Posterior cingulate gyrus (tissue), 11 donors: ENCODE results near the gene OSBPL1A.
A peak's percentile ranks its signal among the peaks of the same experiment; 100 is the strongest.
"Not testable (repeated sequence)": the region's sequence is repeated elsewhere in the genome, so short reads cannot be mapped to it uniquely, and the experiment has no call there.

Source experiments
- DNase-seq, 10 donors: peaks; one replicate each; pipeline versions ENCODE4 v3.0.0 to v3.0.0-alpha.2; 2020 to 2021; ENCODE audit warnings: mixed read lengths in 3 of 10
- intact Hi-C: fragments of 100-400 bp; cut with DNase I; formaldehyde crosslinking; loops from one replicate; pipeline ENCODE4 v1.15.1; 2023

Gene OSBPL1A

DNA sequence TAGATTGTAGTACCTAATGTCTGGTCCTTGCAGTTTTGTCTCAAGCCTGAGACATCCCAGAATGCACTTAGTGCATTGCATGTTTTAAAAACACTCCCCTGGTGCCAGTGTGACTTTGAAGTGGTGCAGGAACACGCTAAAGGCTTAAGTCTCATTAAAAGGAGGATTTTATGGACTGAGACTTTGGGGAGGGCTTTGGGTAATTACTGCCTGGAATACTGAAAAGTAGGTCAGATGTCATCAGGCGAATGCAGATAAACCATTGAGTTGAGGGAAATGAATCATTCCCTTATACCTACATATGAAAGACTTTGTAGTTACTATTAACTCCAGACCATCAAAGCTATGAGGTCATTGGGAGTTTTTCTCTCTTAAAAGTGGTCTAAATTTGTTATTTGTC lies 3.0 kb upstream of the OSBPL1A start:
- intact Hi-C loops, result no loop called here
- DNase-seq, result no peak

DNA sequence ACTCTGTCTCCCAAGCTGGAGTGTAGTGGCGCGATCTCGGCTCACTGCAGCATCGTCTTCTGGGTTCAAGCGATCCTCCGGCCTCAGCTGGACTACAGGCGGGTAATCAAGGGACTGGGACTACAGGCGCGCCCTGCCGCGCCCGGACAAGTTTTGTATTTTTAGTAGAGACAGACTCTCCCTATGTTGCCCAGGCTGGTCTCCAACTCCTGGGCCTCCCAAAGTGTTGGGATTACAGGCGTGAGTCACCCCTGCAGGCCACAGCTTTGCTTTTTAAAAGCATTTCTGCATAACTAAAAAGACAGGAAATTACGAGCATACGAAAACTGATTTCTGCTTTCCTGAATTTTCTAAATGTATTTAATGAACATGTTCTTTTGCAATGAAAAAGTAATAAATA lies 916 bp upstream of the OSBPL1A start:
- peak in 1 of 10 donors; percentile 73 for DNase-seq
- intact Hi-C loops, result no loop called here

DNA sequence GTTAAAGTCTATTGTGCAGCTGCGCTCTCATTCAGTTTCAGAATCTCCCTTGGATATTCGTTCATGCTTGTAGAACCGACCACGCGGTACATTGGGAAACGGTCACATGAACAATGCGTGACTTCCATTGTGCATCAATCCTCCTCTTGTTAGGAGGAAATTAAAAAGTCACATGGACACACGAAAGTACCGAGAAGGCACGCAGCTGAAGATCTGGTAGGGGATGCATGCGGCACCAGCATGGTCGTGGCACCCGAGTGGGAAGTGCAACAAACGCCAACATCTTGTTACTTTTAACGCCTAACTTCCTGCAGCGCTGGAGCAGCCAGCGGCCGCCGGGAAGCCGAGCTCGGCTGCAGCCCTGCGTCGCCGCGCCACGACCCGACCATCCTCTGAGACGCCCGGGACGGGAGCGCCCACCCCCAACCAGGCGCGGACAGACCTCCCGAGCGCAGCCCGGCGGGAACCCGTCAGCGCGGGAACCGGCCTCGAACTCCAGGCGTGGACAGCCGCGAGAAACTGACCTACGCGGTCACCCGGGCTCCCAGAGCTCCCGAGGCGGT lies 412 bp downstream of the OSBPL1A start:
- intact Hi-C loops, result no loop called here
- peak; percentile 43 to 94 (median 75) for DNase-seq

DNA sequence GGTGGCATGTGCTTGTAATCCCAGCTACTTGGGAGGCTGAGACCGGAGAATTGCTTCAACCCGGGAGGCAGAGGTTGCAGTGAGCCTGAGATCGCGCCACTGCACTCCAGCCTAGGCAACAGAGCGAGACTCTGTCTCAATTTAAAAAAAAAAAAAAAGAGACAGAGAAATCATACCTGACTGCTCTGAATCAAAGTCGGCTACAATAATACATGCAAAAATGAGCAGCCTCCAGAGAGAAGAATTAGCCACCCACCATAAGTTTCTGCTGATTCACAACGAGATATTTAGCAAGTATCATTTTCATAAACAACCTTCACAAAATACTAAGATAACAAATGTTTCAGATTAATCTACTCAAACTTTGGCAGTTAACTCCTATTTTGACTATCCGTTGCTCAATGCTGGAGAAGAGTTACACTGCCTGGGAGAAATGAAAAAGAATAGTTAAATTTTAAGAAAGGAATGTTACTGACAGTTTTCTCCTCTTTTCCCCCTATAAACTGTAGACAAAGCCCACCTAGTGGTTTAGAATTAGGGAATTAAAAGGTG lies 1.5 kb downstream of the OSBPL1A start:
- DNase-seq, result no peak
- intact Hi-C loops, result no loop called here

DNA sequence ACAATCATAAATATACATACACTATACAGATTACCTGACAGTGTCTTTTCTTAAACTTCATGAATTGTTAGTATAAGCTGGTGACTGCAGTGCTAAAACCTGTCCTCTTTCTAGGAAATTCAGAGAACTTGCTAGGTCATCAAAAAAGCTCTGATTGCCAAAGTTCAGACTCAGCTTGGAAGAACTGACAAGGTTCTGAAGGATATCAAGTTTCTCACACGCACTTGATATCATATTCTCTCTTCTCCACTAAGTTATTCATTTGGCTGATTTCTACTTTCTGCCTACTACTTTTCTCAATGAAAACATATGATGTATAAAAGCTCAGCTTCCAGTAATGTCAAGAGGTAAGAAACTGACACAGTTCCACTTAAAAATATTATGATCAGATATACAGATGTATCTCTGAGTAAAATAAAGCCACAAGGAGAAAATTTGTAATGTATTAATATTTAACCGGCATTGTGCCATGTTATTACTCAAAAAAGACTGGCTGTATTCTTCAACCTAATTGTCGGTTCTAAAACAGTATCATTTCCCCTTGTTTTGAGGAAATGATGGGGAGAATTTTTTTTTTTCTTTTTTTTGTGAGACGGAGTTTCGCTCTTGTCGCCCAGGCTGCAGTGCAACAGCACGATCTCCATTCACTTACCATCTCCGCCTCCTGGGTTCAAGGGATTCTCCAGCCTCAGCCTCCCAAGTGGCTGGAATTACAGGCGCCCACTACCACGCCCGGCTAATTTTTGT lies 2.4 kb downstream of the OSBPL1A start:
- no peak for DNase-seq
- intact Hi-C loops, result no loop called here

DNA sequence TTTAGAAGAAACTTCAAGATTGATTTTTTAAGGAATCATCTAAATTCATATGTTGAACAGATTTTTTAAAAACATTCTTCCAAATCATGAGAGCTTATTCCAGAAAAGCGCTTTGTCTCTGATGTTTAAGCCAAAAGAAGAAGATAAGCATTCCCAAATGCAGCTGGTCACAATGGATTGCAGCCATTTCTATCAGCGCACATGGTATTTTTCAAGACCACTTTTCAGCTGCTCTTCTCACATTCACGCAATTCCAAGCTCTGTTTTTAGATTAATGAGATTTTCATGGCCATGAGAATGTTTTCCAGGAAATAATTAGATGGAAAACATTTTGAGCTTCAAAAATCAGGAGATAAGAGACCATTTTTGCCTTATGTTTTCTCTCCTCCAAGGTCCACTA lies 8.7 kb downstream of the OSBPL1A start:
- DNase-seq, result no peak
- intact Hi-C loops, result no loop called here

DNA sequence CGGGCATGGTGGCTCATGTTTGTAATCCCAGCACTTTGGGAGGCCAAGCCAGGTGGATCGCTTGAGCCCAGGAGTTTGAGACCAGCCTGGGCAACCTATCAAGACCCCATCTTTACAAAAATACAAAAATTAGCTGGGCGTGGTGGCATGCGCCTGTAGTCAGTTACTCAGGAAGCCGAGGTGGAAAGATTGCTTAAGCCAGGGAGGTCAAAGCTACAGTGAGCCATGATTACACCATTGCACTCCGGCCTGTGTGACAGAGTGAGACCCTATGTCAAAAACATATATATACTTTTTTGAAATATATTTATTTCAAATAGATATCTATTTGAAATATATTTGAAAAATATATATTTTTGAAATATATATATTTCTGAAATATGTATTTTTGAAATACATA lies 10.9 kb downstream of the OSBPL1A start:
- DNase-seq, result no peak
- intact Hi-C loops, result no loop called here

DNA sequence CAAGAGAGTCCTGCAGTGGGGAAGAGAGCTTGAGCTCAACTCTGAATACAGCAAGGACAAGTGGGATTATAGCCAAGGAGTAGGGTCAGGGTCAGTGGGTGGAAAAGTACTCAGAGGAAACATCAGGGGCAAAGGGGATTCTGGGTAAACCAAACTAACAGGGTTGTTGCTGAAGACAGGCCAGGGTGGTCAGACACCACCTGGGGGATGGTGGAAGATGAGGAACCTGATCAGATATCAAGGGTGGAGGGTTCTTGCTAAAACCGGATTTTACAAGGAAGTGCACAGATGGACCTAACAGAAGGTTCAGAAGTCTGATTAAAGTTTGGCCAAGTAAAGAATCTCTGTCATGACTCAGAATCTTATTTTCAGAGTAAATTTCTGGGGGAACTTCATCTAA lies 16.5 kb downstream of the OSBPL1A start:
- intact Hi-C loops, result no loop called here
- DNase-seq, result no peak

DNA sequence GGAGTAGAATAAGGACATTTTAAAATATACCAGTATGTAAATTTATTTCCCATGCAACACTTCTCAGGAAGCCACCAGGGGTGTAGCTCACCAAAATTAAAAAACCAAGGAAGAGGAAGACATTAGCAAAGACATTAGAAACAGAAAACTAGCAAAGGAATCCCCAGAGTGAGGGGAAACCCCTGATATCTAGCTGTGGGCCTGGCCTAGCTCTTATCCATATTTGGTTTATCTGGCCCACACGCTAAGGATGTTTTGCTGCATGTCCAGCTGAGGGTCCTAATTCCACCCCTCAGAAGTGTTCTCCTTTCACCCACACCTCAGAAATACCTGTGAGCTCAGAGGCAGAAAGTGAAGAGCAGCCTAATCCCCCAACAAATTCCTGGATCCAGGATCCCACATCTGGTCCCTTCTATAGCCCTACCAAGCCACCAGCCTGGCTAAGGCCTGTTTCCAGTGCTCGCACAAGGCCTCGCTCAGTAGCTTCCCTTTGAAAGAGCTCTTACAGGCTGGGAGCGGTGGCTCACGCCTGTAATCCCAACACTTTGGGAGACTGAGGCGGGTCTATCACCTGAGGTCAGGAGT lies 17.4 kb downstream of the OSBPL1A start:
- intact Hi-C loops, result no loop called here
- DNase-seq, result no peak

DNA sequence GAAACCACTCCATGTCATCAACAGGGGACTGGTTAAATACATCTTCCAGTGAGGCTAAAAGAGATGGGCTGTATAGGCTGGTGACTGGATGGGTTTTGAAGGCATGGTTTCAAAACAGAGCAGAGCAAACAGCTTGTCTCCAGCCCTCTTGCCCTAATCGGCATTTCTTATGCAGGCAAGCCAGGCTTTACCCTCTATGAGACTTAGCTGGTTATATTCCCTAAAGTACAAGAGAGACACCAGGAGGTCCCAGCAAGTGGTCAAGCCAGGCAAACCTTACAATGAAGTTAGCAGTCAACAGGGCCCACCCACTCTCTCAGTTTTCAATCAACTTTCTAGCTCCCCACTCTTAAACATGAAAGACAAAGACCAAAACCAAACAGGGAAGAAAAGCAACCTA lies 19.0 kb downstream of the OSBPL1A start:
- DNase-seq, result no peak
- intact Hi-C loops, result no loop called here

DNA sequence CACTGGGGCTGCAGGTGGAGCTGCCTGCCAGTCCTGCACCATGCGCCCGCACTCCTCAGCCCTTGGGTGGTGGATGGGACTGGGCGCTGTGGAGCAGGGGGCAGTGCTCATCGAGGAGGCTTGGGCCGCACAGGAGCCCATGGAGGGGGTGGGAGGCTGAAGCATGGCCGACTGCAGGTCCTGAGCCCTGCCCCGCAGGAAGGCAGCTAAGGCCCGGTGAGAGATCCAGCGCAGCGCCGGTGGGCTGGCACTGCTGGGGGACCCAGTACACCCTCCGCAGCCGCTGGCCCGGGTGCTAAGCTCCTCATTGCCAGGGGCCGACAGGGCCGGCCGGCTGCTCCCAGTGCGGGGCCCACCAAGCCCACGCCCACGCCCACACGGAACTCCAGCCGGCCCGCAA lies 21.1 kb downstream of the OSBPL1A start:
- intact Hi-C loops, DNase-seq: not testable (repeated sequence)

DNA sequence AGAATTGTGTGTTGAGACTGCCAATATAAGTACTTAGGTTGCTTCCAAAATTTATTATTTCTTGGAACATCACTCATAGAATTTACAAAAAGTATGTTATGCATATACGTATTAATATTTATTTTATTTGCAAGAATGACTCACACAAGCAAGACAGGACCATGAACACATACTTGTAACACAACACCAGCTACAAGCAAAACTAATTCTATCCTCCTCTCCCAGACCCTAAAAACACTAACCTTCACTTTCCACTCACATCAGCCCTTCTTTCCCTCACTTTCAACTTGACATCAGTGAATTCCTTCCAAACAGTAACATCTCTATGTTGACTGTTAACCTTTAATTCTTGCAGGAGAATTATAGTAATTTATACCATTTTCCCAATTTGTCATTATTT lies 24.3 kb downstream of the OSBPL1A start:
- DNase-seq, result no peak
- intact Hi-C loops, result no loop called here

DNA sequence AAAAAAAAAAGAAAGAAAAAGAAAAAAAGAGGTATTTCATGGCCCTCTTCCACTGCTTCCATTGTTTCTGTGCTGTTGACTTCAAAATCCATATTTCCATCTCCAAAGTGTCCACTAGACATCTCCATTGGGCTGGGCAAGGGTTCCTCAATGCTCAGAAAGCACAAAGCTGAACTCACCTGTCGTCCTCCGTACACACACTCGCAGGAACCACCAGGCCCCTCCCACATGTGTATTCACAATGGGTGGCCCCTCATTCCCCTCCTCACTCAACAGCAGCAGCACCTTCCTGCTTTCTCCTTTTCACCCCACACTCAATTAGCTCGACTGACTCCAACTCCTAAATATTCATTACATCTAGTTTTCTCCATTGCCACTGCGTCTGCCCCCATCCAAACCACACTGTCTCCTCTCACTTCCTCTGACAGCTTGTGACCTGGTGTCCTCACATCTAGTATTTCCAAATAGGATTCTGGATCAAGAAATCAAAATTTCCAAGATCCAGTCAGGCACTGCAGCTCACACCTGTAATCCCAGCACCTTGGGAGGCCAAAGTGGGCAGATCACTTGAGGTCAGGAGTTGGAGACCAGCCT lies 25.2 kb downstream of the OSBPL1A start:
- DNase-seq, result no peak
- intact Hi-C loops, result no loop called here

DNA sequence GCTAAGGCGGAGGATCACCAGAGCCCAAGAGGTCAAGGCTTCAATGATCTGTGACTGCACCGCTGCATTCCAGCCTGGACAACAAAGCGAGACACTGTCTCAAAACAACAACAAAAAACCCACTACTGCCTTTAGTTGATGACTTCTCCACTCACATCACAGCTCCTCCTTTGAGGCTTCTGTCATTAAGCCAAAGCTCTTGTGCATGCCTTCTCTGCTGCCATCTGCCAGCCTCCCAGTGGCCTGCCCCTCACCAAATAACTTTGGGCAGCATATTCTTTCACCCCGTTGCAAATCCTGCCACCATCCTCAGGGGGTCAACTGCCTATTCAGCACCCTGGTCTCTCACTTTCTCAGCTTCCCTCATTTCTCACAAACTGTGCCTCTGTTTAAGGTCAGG lies 27.5 kb downstream of the OSBPL1A start:
- DNase-seq, result no peak

DNA sequence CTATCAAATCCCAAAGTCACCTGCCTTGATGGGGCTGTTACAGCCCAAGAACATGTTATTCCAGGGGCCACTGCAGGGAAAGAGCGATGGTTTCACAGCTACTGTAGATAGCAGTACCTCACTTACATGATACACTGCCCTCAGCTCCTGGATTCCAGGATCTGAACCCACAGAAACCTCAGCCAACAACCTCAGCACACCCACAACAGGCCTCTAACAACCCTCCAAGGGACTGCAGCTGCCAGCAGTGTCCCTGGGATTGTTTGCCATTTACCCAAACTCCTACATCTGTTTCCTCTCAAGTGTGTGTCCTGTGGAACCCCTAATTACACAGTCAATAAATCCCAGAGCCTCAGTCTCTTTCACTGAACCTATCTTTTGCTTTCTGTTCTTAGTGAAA lies 28.2 kb downstream of the OSBPL1A start:
- no peak for DNase-seq
- intact Hi-C loops, result no loop called here

More for the DNA sequence above, 27.5 kb downstream of the OSBPL1A start:
- intact Hi-C loops, result no loop called here

DNA sequence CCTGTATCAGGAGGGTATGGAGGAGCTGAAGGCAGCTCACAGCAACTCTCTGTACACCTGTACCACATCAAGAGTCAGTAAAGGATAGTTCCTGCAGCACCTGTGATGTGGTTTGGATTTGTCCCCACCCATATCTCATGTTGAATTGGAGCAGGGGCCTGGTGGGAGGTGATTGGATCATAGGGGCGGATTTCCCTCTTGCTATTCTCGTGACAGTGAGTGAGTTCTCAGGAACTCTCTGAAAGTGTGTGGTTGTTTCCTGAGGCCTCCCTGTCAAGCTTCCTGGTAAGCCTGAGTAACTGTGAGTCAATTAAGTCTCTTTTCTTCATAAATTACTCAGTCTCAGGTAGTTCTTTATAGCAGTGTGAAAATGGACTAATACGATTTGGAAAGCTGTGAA lies 28.9 kb downstream of the OSBPL1A start:
- DNase-seq, result no peak
- intact Hi-C loops, result no loop called here

DNA sequence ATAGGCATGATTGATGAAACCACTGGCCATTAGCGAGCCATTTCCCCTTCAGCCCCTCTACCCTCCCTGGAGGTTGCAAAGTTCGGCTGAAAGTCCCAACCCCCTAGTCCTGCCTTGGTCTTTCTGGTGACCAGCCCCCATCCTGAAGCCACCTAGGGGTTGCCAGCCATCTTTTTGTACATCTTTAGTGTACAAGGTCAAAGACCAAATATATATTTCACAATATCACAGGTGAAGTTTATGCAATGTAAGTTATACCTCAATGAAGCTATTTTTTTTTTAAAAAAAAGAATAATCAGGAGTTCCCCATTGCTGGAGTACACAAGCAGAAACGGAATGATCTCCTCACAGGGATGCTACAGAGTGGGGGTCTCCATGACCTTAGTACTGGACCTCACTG lies 31.3 kb downstream of the OSBPL1A start:
- no peak for DNase-seq
- intact Hi-C loops, result no loop called here

DNA sequence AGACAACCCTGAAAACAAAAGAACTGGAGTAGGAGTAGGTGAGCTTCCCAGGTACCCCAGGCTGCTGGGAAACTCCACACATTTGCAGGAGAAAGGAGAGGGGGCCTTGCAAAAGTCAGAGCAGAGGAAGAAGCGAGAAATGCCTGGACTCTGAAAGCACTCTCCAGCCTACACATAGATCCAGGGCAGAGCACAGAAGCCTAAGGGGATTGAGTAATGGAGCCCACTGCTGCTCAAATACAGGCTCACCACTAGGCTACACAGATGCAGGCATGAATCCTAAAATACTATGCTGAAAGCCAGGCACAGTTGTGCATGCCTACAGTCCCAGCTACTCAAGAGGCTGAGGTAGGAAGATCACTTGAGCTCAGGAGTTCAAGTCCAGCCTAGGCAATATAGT lies 33.4 kb downstream of the OSBPL1A start:
- intact Hi-C loops, result no loop called here
- DNase-seq, result no peak

DNA sequence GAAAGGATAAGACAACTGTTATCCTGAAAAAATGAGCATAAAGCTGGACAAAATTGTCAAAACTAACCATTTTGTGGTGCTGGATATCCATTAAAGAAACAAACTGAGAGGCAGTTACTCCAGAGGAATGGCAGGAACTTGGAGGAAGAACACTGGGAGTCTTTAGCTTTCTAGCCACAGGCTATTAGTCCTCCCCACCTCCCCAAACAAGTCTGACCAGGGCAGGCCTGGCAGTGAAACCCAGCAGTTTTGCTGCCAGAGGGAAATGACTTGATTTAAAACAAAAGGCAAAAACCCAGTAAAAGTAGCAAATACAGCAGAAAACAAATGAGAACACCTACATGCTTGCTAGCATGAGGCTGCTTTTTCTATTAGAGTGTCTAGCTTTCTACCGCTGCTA lies 34.9 kb downstream of the OSBPL1A start:
- intact Hi-C loops, result no loop called here

DNA sequence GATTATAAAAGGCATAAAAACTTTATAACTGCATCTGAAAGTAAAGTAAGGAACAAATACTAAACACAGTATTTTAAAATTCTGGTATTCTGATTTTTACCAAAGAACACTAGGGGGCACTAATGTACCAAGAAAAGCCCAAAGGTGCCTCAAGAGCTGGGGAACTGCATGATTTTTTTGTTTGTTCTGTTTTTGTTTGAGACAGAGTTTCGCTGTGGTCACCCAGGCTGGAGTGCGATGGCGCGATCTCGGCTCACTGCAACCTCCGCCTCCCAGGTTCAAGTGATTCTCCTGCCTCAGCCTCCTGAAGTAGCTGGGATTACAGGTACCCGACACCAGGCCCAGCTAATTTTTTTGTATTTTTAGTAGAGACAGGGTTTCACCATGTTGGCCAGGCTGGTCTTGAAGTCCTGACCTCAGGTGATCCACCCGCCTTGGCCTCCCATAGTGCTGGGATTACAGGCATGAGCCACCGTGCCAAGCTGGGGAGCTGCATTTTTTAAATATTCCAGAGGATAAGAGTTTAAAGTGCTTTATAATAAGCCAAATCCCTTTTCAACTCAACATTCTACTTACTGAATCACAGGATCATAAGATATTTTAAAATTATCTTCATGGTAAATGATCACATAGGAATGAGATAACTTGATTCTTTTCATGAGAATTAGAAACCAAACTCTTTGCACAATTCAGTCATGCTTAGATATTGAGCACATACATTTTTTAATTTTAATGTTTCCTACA lies 37.7 kb downstream of the OSBPL1A start:
- intact Hi-C loops, result loop anchor here (1.0 to 5.0 kb wide), 3 partner anchors 52 to 367 kb away; no protein-coding TSS in a partner anchor
- not testable (repeated sequence) for DNase-seq

More for the DNA sequence above, 34.9 kb downstream of the OSBPL1A start:
- DNase-seq, result no peak

DNA sequence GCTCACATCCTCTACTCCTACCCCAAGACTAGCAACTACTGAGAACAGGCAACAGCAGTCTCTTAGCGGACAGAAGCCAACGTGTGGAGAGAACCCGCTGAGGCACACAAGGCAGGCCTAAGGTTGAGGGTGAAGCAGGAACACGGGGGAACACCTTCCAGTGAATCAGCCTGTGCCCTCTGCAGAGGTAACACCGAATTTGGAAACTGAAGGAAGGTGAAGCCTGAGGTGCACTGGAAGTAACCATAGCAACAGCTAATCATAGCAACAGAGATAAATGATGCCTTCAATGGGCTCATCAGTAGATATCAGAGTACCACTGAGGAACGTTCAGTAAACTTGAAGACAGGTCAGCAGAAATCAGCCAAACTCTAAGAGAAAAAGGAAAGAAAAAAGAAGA lies 43.3 kb downstream of the OSBPL1A start:
- intact Hi-C loops, result no loop called here
- no peak for DNase-seq
